ENCODE data around the gene LMBR1. TPM values are rescaled to one million over a fixed set of nuclear protein-coding genes. Genes with fewer than 3 reads are reported as not detected.

The LMBR1 gene
- total RNA-seq, 2 experiments from 2014 or later: 51.3 to 51.8 TPM

DNA sequence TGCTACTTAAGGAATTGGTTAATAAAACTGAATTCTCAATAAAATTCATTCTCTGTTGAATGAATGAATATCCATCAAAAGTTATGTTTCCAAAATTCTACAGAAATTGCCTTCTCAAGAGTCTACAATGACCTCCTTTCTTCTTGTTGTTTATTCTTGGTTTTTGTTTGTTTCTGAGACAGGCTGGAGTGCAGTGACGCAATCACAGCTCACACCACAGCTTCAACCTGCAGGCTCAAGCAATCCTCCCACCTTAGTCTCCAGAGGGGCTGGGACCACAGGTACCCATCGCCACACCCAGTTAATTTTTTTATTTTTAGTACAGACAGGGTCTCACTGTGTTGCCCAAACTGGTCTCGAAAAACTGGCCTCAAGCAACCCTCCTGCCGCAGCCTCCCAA is 97.6 kb downstream of the LMBR1 start:
- POLR2A ChIA-PET: no interaction called here
- peaks cover 10% of the 10 kb centered on the region for H3K36me3 Mint-ChIP-seq (ENCODE audit: low read depth)
- no peaks in the 10 kb centered on the region for H3K4me1 Mint-ChIP-seq
- H3K27me3 Mint-ChIP-seq: no peaks in the 10 kb centered on the region
- no peak overlapping the region for H3K27ac Mint-ChIP-seq
- H3K4me3 Mint-ChIP-seq: no peak overlapping the region
- CTCF ChIA-PET: no interaction called here
- no peaks in the 10 kb centered on the region for H3K9me3 Mint-ChIP-seq
- no peak for DNase-seq

DNA sequence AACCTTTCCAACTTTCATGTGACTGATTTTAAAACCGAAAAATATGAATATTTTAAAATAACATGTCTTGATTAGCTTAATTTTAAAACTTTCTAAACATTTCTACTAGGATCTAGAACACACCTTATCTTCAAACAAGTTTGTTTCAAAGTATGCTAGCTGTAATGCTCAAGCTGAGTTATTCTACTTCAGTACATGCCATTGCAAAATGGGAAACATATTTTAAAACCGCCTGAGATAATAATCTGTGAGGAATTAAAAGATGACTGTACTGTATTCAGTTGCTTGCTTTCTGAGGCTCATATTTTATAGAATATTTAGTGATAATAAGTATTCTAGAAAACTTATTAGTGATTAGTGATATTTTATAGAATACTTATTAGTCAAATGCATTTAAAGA is 99.6 kb downstream of the LMBR1 start:
- Mint-ChIP-seq H3K27me3 (no peaks in the 10 kb centered on the region), H3K4me3 (no peak overlapping the region), H3K9me3 (no peaks in the 10 kb centered on the region), H3K36me3 (ENCODE audit: low read depth) (peaks cover 7% of the 10 kb centered on the region), H3K27ac (no peak overlapping the region), H3K4me1 (no peaks in the 10 kb centered on the region)
- ChIA-PET CTCF (interaction anchor here (0.9 kb wide), 1 partner anchor 14 kb away, joined by 3 read pairs; no protein-coding TSS in a partner anchor), POLR2A (no interaction called here)
- no peak for DNase-seq

DNA sequence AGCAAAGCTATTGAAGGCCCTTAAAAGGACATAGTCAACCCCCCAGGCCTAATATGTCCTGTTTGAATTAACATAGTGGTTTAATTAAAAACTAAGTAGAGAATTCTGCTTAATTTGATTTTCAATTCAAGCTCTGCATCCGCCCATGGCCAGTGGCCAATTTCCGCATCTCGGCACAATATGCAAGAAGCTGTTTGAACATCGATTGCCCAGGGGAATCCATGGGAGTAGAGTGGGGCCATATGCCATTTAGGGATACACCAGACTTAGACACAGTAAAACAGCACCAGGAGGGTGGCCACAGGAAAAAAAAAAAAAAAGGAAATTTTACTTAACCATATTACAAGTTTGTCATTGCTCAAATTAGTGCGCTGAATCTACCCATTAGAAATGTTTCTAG is 100.4 kb downstream of the LMBR1 start:
- Mint-ChIP-seq H3K9me3 (no peaks in the 10 kb centered on the region), H3K27me3 (no peaks in the 10 kb centered on the region), H3K36me3 (ENCODE audit: low read depth) (peaks cover 7% of the 10 kb centered on the region), H3K27ac (no peak overlapping the region), H3K4me1 (no peaks in the 10 kb centered on the region), H3K4me3 (no peak overlapping the region)
- no peak for DNase-seq
- POLR2A ChIA-PET: interaction anchor here (0.9 to 1.3 kb wide), 2 partner anchors 8 to 14 kb away, joined by 3 read pairs; no protein-coding TSS in a partner anchor
- CTCF ChIA-PET: interaction anchor here (0.9 kb wide), 1 partner anchor 13 kb away, joined by 3 read pairs; no protein-coding TSS in a partner anchor

DNA sequence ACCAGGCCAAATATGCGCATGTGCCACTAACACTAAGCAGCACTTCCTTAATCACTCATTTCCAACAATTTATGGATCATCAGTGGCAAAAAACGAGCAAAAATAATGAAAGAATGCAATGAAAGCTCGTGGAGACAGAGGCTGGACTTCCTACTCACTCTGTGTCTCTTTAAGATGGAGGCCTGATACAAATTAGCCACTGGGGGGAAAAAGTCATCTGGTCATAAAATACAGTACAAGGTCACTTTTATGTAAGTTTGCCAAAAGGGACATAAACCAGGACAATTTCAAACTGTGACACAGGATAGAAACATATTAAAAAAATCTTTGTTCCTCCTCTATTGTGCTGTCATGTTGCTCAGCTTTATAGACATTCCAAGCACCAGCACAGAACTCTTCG is 101.7 kb downstream of the LMBR1 start:
- ChIA-PET POLR2A (no interaction called here), CTCF (interaction anchor here (1.3 kb wide), 1 partner anchor 12 kb away, joined by 3 read pairs; no protein-coding TSS in a partner anchor)
- Mint-ChIP-seq H3K4me1 (no peaks in the 10 kb centered on the region), H3K36me3 (ENCODE audit: low read depth) (peaks cover 7% of the 10 kb centered on the region), H3K27ac (no peak overlapping the region), H3K9me3 (no peaks in the 10 kb centered on the region), H3K27me3 (no peaks in the 10 kb centered on the region), H3K4me3 (no peak overlapping the region)
- no peak for DNase-seq

DNA sequence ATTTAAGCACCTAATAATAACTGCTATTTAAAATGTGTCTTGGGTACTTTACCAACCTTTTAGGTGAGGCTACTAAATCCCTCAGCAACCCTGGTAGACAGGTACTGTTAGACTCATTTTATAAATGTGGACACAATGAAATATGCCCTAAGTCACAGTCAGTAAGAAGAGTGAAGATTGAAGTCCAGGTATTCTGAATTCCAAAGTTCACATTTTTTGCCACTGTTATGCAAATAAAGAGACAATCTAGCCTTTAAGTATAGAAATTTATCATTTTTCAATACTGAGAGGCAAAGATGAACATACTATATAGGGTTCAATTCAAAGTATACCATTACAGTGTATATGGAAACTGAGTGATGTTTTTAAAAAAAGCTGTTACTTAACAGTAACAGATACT is 102.7 kb downstream of the LMBR1 start:
- Mint-ChIP-seq H3K36me3 (ENCODE audit: low read depth) (peaks cover 5% of the 10 kb centered on the region), H3K4me3 (no peak overlapping the region), H3K9me3 (no peaks in the 10 kb centered on the region), H3K27ac (no peak overlapping the region), H3K27me3 (no peaks in the 10 kb centered on the region), H3K4me1 (no peaks in the 10 kb centered on the region)
- CTCF ChIA-PET: interaction anchor here (1.3 kb wide), 1 partner anchor 11 kb away, joined by 3 read pairs; no protein-coding TSS in a partner anchor
- DNase-seq: no peak
- POLR2A ChIA-PET: no interaction called here

DNA sequence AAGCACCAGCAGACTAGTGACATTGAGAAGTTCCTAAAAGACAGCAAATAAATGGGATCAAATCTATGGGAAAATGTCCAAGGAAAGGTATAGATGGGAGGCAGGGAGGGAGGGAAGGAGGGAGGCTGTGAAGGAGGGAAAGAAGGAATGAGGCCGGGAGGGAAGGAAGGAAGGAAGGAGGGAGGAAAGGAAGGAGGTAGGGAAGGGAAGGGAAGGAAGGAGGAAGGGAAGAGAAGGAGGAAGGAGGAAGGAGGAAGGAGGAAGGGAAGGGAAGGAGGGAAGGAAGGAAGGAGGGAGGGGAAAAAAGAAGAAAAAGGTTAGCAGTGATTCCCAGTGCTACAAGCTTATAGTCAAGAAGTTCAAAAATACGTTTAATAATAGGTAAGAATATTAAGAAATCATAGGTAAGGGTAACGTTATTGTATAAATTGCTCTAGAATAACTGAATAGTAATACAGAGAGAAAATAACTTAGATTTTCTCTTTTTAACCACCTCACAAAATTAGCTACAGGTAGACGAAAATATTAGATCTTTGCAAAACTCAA is 106.9 kb downstream of the LMBR1 start:
- no peak overlapping the region for H3K4me3 Mint-ChIP-seq
- H3K4me1 Mint-ChIP-seq: peaks cover 7% of the 10 kb centered on the region
- no peaks in the 10 kb centered on the region for H3K27me3 Mint-ChIP-seq
- no peak for DNase-seq
- CTCF ChIA-PET: no interaction called here
- H3K9me3 Mint-ChIP-seq: no peaks in the 10 kb centered on the region
- peaks cover 14% of the 10 kb centered on the region for H3K36me3 Mint-ChIP-seq (ENCODE audit: low read depth)
- POLR2A ChIA-PET: no interaction called here
- no peak overlapping the region for H3K27ac Mint-ChIP-seq

DNA sequence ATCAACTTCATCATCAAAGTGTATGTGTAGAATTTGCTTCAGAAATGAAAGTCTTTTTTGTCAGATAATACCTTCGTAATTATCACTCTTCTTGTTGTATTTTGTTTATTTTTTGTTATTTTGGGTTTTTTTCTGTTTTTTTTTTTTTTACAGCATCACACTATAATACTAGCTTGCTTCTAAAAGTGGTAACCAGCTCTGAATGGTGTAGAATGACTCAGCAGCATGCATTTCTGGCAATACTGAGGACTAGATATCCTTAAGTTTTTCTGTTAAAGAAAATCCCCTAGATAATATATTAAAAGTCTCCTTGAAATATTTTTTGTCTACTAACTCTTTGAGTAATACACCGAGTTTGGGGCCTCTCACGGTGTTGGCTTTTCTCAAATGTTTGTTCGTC is 109.1 kb downstream of the LMBR1 start:
- H3K4me3 Mint-ChIP-seq: no peak overlapping the region
- peaks cover 16% of the 10 kb centered on the region for H3K36me3 Mint-ChIP-seq (ENCODE audit: low read depth)
- no peak for DNase-seq
- ChIA-PET POLR2A (interaction anchor here (1.0 kb wide), 1 partner anchor 9 kb away, joined by 3 read pairs; no protein-coding TSS in a partner anchor), CTCF (interaction anchor here (1.2 kb wide), 1 partner anchor 10 kb away, joined by 3 read pairs; no protein-coding TSS in a partner anchor)
- no peaks in the 10 kb centered on the region for H3K9me3 Mint-ChIP-seq
- H3K27me3 Mint-ChIP-seq: no peaks in the 10 kb centered on the region
- H3K27ac Mint-ChIP-seq: no peak overlapping the region
- peaks cover 19% of the 10 kb centered on the region for H3K4me1 Mint-ChIP-seq

DNA sequence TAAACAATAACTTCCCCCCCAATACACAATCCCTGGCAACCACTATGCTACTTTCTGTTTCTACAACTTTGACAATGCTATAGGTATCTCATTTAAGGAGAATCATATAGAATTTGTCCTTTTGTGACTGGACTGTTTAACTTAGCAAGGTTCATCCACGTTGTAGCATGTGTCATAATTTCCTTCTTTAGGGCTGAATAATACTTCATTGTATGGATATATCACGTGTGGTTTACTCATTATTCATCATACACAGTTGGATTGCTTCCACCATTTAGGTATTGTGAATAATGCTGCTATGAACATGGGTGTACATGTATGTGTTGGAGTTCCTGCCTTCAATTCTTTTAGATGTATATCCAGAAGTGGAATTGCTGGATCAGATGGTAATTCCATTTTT is 111.0 kb downstream of the LMBR1 start:
- H3K4me1 Mint-ChIP-seq: peaks cover 37% of the 10 kb centered on the region
- DNase-seq: no peak
- peaks cover 19% of the 10 kb centered on the region for H3K36me3 Mint-ChIP-seq (ENCODE audit: low read depth)
- ChIA-PET POLR2A (no interaction called here), CTCF (no interaction called here)
- H3K4me3 Mint-ChIP-seq: no peak overlapping the region
- no peaks in the 10 kb centered on the region for H3K9me3 Mint-ChIP-seq
- no peak overlapping the region for H3K27ac Mint-ChIP-seq
- no peaks in the 10 kb centered on the region for H3K27me3 Mint-ChIP-seq

DNA sequence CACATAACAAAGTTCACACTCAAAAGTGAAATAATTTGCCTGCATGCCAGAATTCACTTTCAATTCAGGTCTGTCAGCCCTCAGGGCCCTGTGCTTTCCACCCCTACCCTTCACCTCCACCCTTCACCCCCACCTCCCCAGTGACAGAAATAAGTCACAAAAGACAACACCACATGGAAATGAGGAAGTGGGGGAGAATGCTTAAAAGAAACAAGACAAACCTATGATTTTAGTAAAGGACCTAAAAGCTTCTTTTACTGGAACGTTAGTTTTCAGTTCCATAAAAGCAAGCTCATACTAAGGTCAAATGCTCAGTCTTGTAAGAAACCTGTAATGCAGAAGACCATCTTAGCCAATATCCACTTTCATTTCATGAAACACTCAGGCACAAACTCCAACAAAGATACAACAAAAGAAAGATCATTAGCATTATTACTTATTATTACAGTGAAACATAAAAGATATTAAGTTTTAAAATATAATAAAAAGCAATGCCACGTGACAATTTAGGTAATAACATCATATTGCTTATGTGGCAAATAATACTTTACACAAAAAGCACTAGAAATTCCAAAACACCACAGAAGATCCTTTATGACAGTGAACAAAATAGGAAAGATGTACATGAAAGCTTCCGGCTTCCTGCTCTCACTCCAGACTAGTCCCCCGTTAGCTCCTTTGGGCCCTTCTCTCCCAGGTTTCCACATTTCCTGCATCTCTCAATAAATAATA is 112.1 kb downstream of the LMBR1 start:
- H3K9me3 Mint-ChIP-seq: no peaks in the 10 kb centered on the region
- POLR2A ChIA-PET: interaction anchor here (0.8 kb wide), 1 partner anchor 140 kb away, joined by 3 read pairs; no protein-coding TSS in a partner anchor
- no peaks in the 10 kb centered on the region for H3K27me3 Mint-ChIP-seq
- H3K27ac Mint-ChIP-seq: peak overlapping the region; percentile 33
- peaks cover 24% of the 10 kb centered on the region for H3K36me3 Mint-ChIP-seq (ENCODE audit: low read depth)
- no peak overlapping the region for H3K4me3 Mint-ChIP-seq
- H3K4me1 Mint-ChIP-seq: peaks cover 46% of the 10 kb centered on the region
- CTCF ChIA-PET: no interaction called here
- peak; percentile 37 for DNase-seq

DNA sequence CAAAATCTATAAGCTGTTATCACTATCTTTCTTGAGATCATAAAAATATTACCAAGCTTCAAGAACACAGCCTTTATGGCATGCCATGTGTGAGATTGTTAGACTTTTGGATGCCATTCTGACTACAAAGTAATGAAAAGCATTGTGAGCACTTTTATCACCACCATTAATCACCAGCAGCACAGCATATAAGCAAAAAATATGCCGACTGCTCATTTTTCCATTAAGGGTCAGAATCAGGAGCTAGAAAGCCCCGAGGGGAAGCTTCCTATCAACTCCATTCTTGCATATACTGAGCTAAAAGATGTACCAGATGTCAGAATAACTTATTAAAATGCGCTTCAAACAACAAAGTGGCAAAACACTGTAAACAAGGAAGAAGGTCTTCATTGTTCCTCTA is 114.3 kb downstream of the LMBR1 start:
- POLR2A ChIA-PET: interaction anchor here (1.0 to 1.3 kb wide), 4 partner anchors 14 to 137 kb away, joined by 3 to 8 read pairs (median 4); partner anchors contain the start of genes LMBR1 and RNF32
- DNase-seq: no peak
- H3K36me3 Mint-ChIP-seq (ENCODE audit: low read depth): peaks cover 31% of the 10 kb centered on the region
- H3K4me1 Mint-ChIP-seq: peaks cover 52% of the 10 kb centered on the region
- no peak overlapping the region for H3K4me3 Mint-ChIP-seq
- CTCF ChIA-PET: interaction anchor here (0.9 to 1.2 kb wide), 5 partner anchors 12 to 166 kb away, joined by 3 to 5 read pairs (median 3); no protein-coding TSS in a partner anchor
- H3K27ac Mint-ChIP-seq: no peak overlapping the region
- no peaks in the 10 kb centered on the region for H3K27me3 Mint-ChIP-seq
- H3K9me3 Mint-ChIP-seq: peaks cover 2% of the 10 kb centered on the region

DNA sequence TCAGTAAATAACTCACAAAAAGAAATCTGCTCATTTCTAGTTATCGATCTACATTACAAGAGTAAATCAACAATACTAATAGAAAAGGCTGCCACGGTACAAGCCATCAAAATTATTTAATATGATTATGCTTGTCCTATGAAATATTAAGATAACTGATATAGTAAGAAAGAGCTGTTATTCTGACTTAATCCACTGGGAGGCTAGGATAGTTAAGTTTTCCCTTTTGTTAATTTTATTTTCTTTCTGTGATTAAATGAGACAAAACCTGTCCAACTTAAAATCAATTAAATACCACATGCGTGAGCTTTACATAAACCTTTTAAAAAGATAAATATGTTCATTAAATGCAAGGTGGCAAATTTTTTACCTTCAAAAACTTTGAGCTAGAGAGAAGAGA is 114.8 kb downstream of the LMBR1 start:
- H3K36me3 Mint-ChIP-seq (ENCODE audit: low read depth): peaks cover 32% of the 10 kb centered on the region
- H3K9me3 Mint-ChIP-seq: peaks cover 3% of the 10 kb centered on the region
- peak overlapping the region; percentile 89 for H3K27ac Mint-ChIP-seq
- H3K4me1 Mint-ChIP-seq: peaks cover 55% of the 10 kb centered on the region
- ChIA-PET CTCF (interaction anchor here (0.9 to 1.2 kb wide), 4 partner anchors 13 to 165 kb away, joined by 3 to 5 read pairs (median 3); no protein-coding TSS in a partner anchor), POLR2A (interaction anchor here (1.0 to 1.3 kb wide), 4 partner anchors 14 to 137 kb away, joined by 3 to 8 read pairs (median 4); partner anchors contain the start of genes LMBR1 and RNF32)
- H3K27me3 Mint-ChIP-seq: no peaks in the 10 kb centered on the region
- DNase-seq: no peak
- no peak overlapping the region for H3K4me3 Mint-ChIP-seq

DNA sequence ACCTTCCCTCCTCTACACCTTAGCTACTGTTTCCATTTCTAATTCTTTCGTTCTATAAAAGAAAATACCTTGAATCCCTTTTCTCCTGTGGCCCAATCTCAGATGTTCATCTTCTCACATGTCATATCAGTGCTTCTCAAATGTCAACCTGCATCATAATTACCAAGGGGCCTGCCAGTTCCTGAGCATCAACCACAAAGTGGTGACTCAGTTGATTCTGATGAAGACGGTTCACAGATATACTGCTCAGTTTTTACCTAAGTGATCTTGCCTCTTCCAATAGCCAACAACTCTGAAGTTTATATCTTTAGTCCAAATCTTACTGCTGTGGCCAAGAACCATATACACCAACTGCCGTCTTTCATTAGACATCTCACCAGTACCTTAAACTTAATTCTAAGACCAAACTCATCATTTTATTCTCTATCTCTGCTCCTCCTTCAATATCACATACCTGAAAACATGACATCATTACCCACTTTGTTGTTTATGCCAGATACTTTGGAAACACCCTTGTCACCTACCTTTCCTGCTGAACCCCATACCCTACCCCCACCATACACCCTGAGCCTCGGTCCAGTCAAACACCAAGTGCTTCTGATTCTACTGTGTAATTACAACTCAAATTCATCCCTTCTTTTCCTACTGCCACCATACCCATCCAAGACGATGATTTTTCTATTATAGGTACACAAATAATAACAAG is 115.5 kb downstream of the LMBR1 start:
- DNase-seq: peak; percentile 54
- H3K27ac Mint-ChIP-seq: peak overlapping the region; percentile 89
- H3K27me3 Mint-ChIP-seq: no peaks in the 10 kb centered on the region
- H3K9me3 Mint-ChIP-seq: peaks cover 3% of the 10 kb centered on the region
- H3K4me1 Mint-ChIP-seq: peaks cover 56% of the 10 kb centered on the region
- peaks cover 30% of the 10 kb centered on the region for H3K36me3 Mint-ChIP-seq (ENCODE audit: low read depth)
- peak overlapping the region; percentile 22 for H3K4me3 Mint-ChIP-seq
- CTCF ChIA-PET: interaction anchor here (1.2 kb wide), 1 partner anchor 137 kb away, joined by 3 read pairs; the partner anchor contains the start of gene RNF32
- POLR2A ChIA-PET: interaction anchor here (1.3 kb wide), 1 partner anchor 136 kb away, joined by 8 read pairs; the partner anchor contains the start of gene RNF32

DNA sequence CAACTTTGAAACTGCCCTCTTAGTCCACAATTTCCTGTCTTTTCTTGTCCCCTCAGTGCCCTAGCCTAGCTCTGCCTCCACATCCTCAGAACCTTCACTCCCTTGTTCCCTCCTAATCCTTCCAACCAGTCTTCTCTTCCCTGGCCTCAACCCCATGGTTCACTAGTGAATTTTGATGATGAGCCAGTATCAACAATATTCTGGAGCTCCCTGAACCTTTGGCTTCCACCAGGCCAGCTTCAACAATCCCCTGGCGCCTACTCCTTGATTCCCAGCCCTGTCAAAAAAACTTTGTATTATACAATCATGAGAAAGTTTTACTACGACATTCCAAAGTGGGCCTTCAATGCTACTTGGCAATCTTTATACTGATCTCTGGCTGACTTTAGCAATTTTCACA is 116.5 kb downstream of the LMBR1 start:
- DNase-seq: no peak
- ChIA-PET CTCF (interaction anchor here (1.2 kb wide), 1 partner anchor 136 kb away, joined by 3 read pairs; the partner anchor contains the start of gene RNF32), POLR2A (interaction anchor here (1.3 kb wide), 2 partner anchors 26 to 136 kb away, joined by 3 to 4 read pairs; partner anchors contain the start of gene RNF32)
- H3K4me1 Mint-ChIP-seq: peaks cover 55% of the 10 kb centered on the region
- H3K27me3 Mint-ChIP-seq: no peaks in the 10 kb centered on the region
- H3K27ac Mint-ChIP-seq: peak overlapping the region; percentile 89
- peaks cover 3% of the 10 kb centered on the region for H3K9me3 Mint-ChIP-seq
- peaks cover 24% of the 10 kb centered on the region for H3K36me3 Mint-ChIP-seq (ENCODE audit: low read depth)
- no peak overlapping the region for H3K4me3 Mint-ChIP-seq
